HepG2 (cell line): ENCODE results near the gene FAM171A2. TPM values are rescaled to one million over a fixed set of nuclear protein-coding genes. Genes with fewer than 3 reads are reported as not detected.

ENCODE experiments used
- EP300 ChIP-seq, 3 experiments: sonication (generic) in 1 of 3; formaldehyde crosslinking in 1 of 3; IDR thresholded peaks; 2 replicates each; pipeline versions ENCODE4 v1.5.1 to v1.6.1; 2011 to 2020; ENCODE audit warnings: low read depth in 2 of 3, low read length in 2 of 3, borderline replicate concordance in 1 of 3, improper control_type of control experiment in 1 of 3, mild to moderate bottlenecking in 1 of 3, missing genetic modification reagents in 1 of 3, moderate library complexity in 1 of 3
- GATAD2A ChIP-seq: IDR thresholded peaks from 2 replicates; pipeline ENCODE4 v1.6.1; 2016
- HDAC1 ChIP-seq: sonication (generic); formaldehyde crosslinking; IDR thresholded peaks from 2 replicates; pipeline ENCODE4 v1.5.1; 2020; ENCODE audit warnings: mild to moderate bottlenecking, missing genetic modification reagents
- KDM2A ChIP-seq: sonication (generic); formaldehyde crosslinking; IDR thresholded peaks from 2 replicates; pipeline ENCODE4 v1.4.0; 2020; ENCODE audit warnings: low read depth, missing genetic modification reagents, borderline replicate concordance
- KLF12 ChIP-seq: sonication (generic); formaldehyde crosslinking; IDR thresholded peaks from 2 replicates; pipeline ENCODE4 v1.4.0; 2020; ENCODE audit warnings: missing genetic modification reagents, borderline replicate concordance
- MTA1 ChIP-seq: sonication (generic); formaldehyde crosslinking; IDR thresholded peaks from 2 replicates; pipeline ENCODE4 v1.4.0; 2020; ENCODE audit warnings: missing genetic modification reagents, mild to moderate bottlenecking, borderline replicate concordance
- MTF2 ChIP-seq: sonication (generic); formaldehyde crosslinking; IDR thresholded peaks from 2 replicates; pipeline ENCODE4 v1.5.0; 2020; ENCODE audit warnings: missing genetic modification reagents, borderline replicate concordance
- POLR2A ChIP-seq, 2 experiments: IDR thresholded peaks; 2 replicates each; pipeline ENCODE4 v1.6.1; 2011; ENCODE audit warnings: low read depth in 2 of 2, low read length in 2 of 2, mild to moderate bottlenecking in 1 of 2, moderate library complexity in 1 of 2; ENCODE audit not compliant: insufficient read depth in 1 of 2
- SIN3B ChIP-seq: fragments of 150-350 bp; IDR thresholded peaks from 2 replicates; pipeline ENCODE4 v1.6.1; 2014; ENCODE audit warnings: low read length
- SRY ChIP-seq: sonication (generic); formaldehyde crosslinking; IDR thresholded peaks from 2 replicates; pipeline ENCODE4 v1.8.0; 2022; ENCODE audit warnings: mild to moderate bottlenecking, missing genetic modification reagents
- TEAD3 ChIP-seq: optimal IDR thresholded peaks from 2 replicates; pipeline ENCODE3; 2016; ENCODE audit warnings: borderline replicate concordance
- ZBTB7A ChIP-seq: sonication (generic); formaldehyde crosslinking; IDR thresholded peaks from 2 replicates; pipeline ENCODE4 v1.8.0; 2022; ENCODE audit warnings: mild to moderate bottlenecking, missing genetic modification reagents
- ZNF292 ChIP-seq: sonication (generic); formaldehyde crosslinking; IDR thresholded peaks from 2 replicates; pipeline ENCODE4 v1.8.1; 2022; ENCODE audit warnings: mild to moderate bottlenecking, low read depth, missing genetic modification reagents, borderline replicate concordance
- ZNF430 ChIP-seq: sonication (generic); formaldehyde crosslinking; IDR thresholded peaks from 2 replicates; pipeline ENCODE4 v1.9.0; 2021; ENCODE audit warnings: mild to moderate bottlenecking, missing genetic modification reagents
- ZNF543 ChIP-seq: sonication (generic); formaldehyde crosslinking; IDR thresholded peaks from 2 replicates; pipeline ENCODE4 v1.4.0; 2020; ENCODE audit warnings: mild to moderate bottlenecking, missing genetic modification reagents
- ZNF570 ChIP-seq: sonication (generic); formaldehyde crosslinking; IDR thresholded peaks from 2 replicates; pipeline ENCODE4 v1.4.0; 2020; ENCODE audit warnings: mild to moderate bottlenecking, missing genetic modification reagents, borderline replicate concordance
- ZNF776 ChIP-seq: sonication (generic); formaldehyde crosslinking; IDR thresholded peaks from 2 replicates; pipeline ENCODE4 v1.4.0; 2020; ENCODE audit warnings: mild to moderate bottlenecking, missing genetic modification reagents
- polyA plus RNA-seq, 8 experiments: library from polyadenylated mRNA; depleted of rRNA in 3 of 8; stranded (reverse) in 7 of 8; unstranded in 1 of 8; fragments of >200 nt; fragmentation: Illumina TruSeq in 4 of 8; extraction: Trizol in 4 of 8; gene quantifications; 2 replicates each; pipeline versions ENCODE4 v1.2.1 to v1.2.3, GENCODE V29; 2011 to 2016; ENCODE audit warnings: low read depth in 4 of 8, missing spikeins in 1 of 8, mixed read lengths in 1 of 8; ENCODE audit not compliant: insufficient read depth in 1 of 8
- total RNA-seq, 5 experiments: library from RNA; depleted of rRNA; stranded (reverse); fragments of >200 nt; fragmentation: Illumina TruSeq; extraction: Trizol; gene quantifications; 2 replicates each; pipeline ENCODE4 v1.2.3, GENCODE V29; 2016; ENCODE audit warnings: low read depth in 1 of 5
- TF ChIP-seq, protein P1 (sequence below): sonication (generic); formaldehyde crosslinking; IDR thresholded peaks from 2 replicates; pipeline ENCODE4 v1.5.1; 2020; ENCODE audit warnings: mild to moderate bottlenecking, missing genetic modification reagents, moderate library complexity
- TF ChIP-seq, protein P2 (sequence below): IDR thresholded peaks from 2 replicates; pipeline ENCODE4 v1.6.1; 2016; ENCODE audit warnings: missing genetic modification reagents, missing compliant biosample characterization
- TF ChIP-seq, protein P3 (sequence below): sonication (generic); formaldehyde crosslinking; IDR thresholded peaks from 2 replicates; pipeline ENCODE4 v1.4.0; 2020; ENCODE audit warnings: mild to moderate bottlenecking, missing genetic modification reagents
- TF ChIP-seq, protein P4 (sequence below): sonication (generic); IDR thresholded peaks from 2 replicates; pipeline ENCODE4 v1.6.1; 2016; ENCODE audit warnings: low read depth, borderline replicate concordance

FAM171A2 gene
- total and polyA plus RNA-seq, 2 of the 13 experiments (the other 11 are each of a cell fraction or from before 2014, with no cell fraction given): 1.8 to 3.6 TPM

DNA sequence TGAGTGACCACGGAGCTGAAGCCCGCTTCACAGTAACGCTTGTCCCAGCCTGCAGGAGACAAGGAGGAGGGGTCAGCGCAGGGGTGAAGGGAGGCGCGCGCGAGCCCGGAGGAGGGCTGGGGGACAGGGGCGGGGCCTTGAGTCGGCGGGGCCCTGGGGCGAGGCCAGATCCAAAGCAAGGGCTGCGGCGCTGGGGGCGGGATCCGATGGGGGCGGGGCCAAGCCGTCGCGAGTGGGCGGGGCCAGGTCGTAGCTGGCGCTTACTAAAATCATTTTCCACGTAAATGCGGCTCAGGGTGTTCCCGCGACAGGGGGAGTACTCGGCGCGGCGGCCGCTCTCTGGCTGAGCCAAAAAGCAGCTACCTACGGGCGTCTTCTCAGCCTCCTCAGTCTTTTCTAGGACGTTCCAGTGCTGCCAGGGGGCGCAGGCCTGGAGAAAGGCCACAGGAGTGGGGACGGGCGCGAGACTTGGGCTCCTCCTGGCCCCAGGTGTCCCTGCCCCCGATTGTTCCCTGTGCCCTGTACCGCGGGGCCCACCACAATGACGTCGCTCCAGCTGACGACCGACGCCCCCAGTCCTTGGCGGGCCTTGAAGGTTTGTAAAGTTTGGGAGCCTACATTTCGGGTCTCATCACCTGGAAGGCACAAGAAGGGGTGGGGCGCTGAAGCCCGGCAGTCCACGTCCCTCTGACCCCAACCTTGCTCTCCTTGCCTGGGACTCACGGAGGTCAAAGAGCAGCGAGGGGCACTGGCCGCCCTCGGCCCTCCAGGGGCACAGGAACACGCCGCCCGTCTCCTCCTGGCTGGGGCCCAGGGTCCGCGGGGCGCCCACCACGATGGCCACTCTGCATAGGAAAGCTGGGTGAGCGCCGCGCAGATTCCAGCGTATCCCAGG is 21.9 kb upstream of the FAM171A2 start (continued):
- TF ChIP-seq, protein P1, sequence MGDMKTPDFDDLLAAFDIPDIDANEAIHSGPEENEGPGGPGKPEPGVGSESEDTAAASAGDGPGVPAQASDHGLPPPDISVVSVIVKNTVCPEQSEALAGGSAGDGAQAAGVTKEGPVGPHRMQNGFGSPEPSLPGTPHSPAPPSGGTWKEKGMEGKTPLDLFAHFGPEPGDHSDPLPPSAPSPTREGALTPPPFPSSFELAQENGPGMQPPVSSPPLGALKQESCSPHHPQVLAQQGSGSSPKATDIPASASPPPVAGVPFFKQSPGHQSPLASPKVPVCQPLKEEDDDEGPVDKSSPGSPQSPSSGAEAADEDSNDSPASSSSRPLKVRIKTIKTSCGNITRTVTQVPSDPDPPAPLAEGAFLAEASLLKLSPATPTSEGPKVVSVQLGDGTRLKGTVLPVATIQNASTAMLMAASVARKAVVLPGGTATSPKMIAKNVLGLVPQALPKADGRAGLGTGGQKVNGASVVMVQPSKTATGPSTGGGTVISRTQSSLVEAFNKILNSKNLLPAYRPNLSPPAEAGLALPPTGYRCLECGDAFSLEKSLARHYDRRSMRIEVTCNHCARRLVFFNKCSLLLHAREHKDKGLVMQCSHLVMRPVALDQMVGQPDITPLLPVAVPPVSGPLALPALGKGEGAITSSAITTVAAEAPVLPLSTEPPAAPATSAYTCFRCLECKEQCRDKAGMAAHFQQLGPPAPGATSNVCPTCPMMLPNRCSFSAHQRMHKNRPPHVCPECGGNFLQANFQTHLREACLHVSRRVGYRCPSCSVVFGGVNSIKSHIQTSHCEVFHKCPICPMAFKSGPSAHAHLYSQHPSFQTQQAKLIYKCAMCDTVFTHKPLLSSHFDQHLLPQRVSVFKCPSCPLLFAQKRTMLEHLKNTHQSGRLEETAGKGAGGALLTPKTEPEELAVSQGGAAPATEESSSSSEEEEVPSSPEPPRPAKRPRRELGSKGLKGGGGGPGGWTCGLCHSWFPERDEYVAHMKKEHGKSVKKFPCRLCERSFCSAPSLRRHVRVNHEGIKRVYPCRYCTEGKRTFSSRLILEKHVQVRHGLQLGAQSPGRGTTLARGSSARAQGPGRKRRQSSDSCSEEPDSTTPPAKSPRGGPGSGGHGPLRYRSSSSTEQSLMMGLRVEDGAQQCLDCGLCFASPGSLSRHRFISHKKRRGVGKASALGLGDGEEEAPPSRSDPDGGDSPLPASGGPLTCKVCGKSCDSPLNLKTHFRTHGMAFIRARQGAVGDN: peak; percentile 27
- TF ChIP-seq POLR2A (IDR thresholded peaks at IDR 0.05; ENCODE audit: insufficient read depth in 1 of 2, low read depth in 2 of 2, low read length in 2 of 2) (peak in 1 of 2 experiments; percentile 48; a peak in 2 of 4 replicates), ZBTB7A (CRISPR knock-in tag) (no peak), MTF2 (CRISPR knock-in tag) (0 out of 2 replicates have a peak, but pooled peaks have one; percentile 14), KDM2A (peak; percentile 63), ZNF430 (CRISPR knock-in tag) (0 out of 2 replicates have a peak, but pooled peaks have one; percentile 35), ZNF570 (CRISPR knock-in tag) (no peak), MTA1 (CRISPR knock-in tag) (peak; percentile 84; the same call in 1 of the 2 replicates), ZNF543 (CRISPR knock-in tag) (no peak), EP300 (IDR thresholded peaks at IDR 0.05; ENCODE audit: low read depth in 2 of 2, low read length in 2 of 2) (no peak), EP300 (CRISPR knock-in tag; IDR thresholded peaks at IDR 0.05; ENCODE audit: borderline replicate concordance) (no peak), GATAD2A (CRISPR knock-in tag) (peak; percentile 20; the same call in 1 of the 2 replicates), KLF12 (no peak), SIN3B (no peak), ZNF776 (CRISPR knock-in tag) (0 out of 2 replicates have a peak, but pooled peaks have one; percentile 65), HDAC1 (0 out of 2 replicates have a peak, but pooled peaks have one; percentile 33), SRY (CRISPR knock-in tag) (no peak), ZNF292 (0 out of 2 replicates have a peak, but pooled peaks have one; percentile 40), TEAD3 (CRISPR knock-in tag) (peak; percentile 19)
- TF ChIP-seq, protein P2, sequence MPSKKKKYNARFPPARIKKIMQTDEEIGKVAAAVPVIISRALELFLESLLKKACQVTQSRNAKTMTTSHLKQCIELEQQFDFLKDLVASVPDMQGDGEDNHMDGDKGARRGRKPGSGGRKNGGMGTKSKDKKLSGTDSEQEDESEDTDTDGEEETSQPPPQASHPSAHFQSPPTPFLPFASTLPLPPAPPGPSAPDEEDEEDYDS (CRISPR knock-in tag): peak; percentile 29; the same call in 1 of the 2 replicates
- TF ChIP-seq, protein P3, sequence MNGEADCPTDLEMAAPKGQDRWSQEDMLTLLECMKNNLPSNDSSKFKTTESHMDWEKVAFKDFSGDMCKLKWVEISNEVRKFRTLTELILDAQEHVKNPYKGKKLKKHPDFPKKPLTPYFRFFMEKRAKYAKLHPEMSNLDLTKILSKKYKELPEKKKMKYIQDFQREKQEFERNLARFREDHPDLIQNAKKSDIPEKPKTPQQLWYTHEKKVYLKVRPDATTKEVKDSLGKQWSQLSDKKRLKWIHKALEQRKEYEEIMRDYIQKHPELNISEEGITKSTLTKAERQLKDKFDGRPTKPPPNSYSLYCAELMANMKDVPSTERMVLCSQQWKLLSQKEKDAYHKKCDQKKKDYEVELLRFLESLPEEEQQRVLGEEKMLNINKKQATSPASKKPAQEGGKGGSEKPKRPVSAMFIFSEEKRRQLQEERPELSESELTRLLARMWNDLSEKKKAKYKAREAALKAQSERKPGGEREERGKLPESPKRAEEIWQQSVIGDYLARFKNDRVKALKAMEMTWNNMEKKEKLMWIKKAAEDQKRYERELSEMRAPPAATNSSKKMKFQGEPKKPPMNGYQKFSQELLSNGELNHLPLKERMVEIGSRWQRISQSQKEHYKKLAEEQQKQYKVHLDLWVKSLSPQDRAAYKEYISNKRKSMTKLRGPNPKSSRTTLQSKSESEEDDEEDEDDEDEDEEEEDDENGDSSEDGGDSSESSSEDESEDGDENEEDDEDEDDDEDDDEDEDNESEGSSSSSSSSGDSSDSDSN (CRISPR knock-in tag): peak; percentile 45; the same call in 1 of the 2 replicates
- TF ChIP-seq, protein P4, sequence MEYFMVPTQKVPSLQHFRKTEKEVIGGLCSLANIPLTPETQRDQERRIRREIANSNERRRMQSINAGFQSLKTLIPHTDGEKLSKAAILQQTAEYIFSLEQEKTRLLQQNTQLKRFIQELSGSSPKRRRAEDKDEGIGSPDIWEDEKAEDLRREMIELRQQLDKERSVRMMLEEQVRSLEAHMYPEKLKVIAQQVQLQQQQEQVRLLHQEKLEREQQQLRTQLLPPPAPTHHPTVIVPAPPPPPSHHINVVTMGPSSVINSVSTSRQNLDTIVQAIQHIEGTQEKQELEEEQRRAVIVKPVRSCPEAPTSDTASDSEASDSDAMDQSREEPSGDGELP: peak; percentile 67; the same call in 1 of the 2 replicates
